ENCODE results near the gene RNGTT.

- TF ChIP-seq REST (IDR thresholded peaks at IDR 0.05; ENCODE audit: insufficient read depth in 1 of 2, low read depth in 2 of 2, low read length in 2 of 2) = no peak
- TF ChIP-seq POLR2AphosphoS5 (IDR thresholded peaks at IDR 0.05; ENCODE audit: low read depth, low read length) = no peak
- TF ChIP-seq TAF1 (IDR thresholded peaks at IDR 0.05; ENCODE audit: borderline replicate concordance, insufficient read depth, low read length) = no peak
- no peak for TF ChIP-seq SIN3A (IDR thresholded peaks at IDR 0.05; ENCODE audit: borderline replicate concordance, insufficient read depth, low read length)
Measured at GRCh38 chr6:88669475-88669874, 293.9 kb downstream of the RNGTT start.
